NCI-H510A treated with DMSO at 0.1 percent for 48 hours (cell line): ENCODE measurements around the gene IRGQ.
"Not testable (repeated sequence)": the region's sequence is repeated elsewhere in the genome, so short reads cannot be mapped to it uniquely, and the experiment has no call there.

ENCODE experiments used
- DNase-seq: peaks from one replicate; lab custom pipeline; 2025; lab: John Stamatoyannopoulos, UW

IRGQ gene, protein sequence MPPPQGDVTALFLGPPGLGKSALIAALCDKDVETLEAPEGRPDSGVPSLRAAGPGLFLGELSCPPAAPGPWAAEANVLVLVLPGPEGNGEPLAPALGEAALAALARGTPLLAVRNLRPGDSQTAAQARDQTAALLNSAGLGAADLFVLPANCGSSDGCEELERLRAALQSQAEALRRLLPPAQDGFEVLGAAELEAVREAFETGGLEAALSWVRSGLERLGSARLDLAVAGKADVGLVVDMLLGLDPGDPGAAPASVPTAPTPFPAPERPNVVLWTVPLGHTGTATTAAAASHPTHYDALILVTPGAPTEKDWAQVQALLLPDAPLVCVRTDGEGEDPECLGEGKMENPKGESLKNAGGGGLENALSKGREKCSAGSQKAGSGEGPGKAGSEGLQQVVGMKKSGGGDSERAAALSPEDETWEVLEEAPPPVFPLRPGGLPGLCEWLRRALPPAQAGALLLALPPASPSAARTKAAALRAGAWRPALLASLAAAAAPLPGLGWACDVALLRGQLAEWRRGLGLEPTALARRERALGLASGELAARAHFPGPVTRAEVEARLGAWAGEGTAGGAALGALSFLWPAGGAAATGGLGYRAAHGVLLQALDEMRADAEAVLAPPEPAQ

DNA sequence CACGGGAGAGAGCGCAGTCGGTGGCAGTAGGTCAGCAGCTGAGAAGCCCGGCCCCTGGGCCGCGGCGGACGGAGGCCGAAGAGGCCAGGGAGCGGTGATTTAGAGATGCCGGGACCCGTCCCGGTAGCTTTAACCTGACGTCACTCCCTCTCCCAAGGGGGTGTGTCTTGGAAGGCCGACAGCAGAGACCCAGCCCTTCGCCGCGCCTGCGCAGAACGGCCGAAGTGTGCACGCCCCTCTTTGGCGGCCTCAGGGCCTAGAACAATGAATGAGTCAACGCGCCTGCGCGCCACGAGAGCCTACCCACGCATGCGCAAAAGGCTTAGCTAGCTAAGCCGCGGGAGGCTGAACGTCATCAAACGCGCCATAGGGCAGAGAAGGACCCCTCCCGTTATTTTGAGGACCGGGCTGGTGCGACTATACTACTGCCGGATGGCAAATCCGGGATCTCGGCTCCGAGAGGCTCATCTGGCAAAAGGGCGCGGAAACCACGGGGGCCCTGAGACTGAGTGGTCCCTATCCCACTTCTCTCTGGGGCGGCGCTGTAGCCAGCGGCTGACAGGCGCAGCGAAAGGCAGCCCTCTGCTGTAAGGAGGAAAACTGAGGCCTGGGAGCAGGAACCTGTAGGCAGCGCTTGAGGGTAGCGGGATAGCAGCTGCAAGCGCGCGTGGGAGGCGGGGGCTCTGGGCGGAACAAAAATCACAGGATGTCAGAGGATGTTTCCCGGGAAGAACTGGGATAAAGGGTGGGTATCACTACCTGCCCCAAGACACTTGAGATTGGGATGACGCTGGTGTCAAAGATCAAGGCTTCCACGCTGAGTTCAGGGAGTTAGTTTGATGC lies at the start of gene IRGQ, which contains the start of gene ZNF576:
Gene IRGQ, minus strand, starts transcription at position 136 of the 843 bp plus-strand sequence. CDS start 796 bp downstream, outside the sequence.
Gene ZNF576, plus strand, starts transcription at position 597 of the 843 bp plus-strand sequence. CDS start 514 bp downstream, outside the sequence.
- DNase-seq = peak; percentile 98

GRCh38 chr19:43644181-43644580 lies 48.2 kb upstream of the IRGQ start:
- no peak for DNase-seq

- no peak for DNase-seq
Observed at GRCh38 chr19:43643326-43643725, 47.4 kb upstream of the IRGQ start.

DNA sequence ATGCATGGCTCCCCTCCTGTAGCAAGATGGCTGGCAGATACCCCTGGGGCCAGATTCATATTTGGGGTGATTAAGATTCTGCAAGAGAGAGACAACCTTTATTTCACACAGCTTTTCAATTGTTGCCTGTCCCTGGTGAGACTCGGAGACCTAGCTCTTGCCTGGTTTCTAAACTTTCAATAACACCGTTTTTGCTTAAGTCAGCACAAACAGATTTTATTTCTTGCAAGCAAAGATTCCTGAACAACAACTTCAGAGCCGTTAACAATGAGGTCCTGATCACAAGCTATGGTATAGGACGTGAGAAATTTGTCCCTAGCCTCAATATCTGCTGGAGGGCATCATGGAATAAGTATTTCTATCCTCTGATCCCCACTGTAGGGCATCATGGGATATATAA lies 46.6 kb upstream of the IRGQ start:
- no peak for DNase-seq

DNA sequence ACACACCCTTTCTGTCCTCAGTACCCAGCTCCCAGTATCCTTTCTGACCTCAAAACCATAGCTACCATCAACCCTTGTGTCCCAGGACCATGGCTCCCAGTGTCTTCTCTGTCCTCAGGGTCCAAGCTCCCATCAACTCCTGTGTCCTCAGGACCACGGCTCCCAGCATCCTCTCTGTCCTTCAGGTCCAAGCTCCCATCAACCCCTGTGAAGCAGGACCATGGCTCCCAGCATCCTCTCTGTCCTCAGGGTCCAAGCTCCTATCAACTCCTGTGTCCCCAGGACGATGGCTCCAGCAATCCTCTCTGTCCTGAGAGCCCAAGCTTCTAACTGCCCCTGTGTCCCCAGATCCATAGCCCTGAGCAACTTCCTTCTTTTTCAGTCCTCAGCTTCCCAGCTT lies 45.4 kb upstream of the IRGQ start:
- no peak for DNase-seq

DNA sequence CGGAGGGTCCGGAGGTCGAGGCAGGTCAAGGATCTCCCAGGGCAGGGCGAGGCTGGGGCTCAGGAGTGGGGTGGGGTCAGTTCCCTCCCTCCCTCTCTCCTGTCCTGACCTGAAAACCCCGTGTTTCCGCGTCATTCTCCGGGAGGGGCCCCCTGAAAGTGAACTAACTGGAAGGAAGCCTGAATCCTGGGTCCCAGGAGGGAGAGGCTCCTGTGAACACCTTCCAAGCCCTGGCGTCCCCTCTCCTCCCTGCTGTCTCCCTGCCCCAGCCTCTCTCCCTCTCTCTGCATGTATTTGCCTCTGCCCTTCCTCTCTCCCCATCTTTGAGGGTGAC lies 44.5 kb upstream of the IRGQ start:
- DNase-seq = no peak

- no peak for DNase-seq
Observed at GRCh38 chr19:43639519-43640423, 43.8 kb upstream of the IRGQ start, which contains the start of gene CADM4. CADM4 (minus strand) TSS chr19:43639850; CDS start chr19:43639790, 60 bp downstream.

- DNase-seq = no peak
Observed at GRCh38 chr19:43638995-43639518, 43.1 kb upstream of the IRGQ start.

DNA sequence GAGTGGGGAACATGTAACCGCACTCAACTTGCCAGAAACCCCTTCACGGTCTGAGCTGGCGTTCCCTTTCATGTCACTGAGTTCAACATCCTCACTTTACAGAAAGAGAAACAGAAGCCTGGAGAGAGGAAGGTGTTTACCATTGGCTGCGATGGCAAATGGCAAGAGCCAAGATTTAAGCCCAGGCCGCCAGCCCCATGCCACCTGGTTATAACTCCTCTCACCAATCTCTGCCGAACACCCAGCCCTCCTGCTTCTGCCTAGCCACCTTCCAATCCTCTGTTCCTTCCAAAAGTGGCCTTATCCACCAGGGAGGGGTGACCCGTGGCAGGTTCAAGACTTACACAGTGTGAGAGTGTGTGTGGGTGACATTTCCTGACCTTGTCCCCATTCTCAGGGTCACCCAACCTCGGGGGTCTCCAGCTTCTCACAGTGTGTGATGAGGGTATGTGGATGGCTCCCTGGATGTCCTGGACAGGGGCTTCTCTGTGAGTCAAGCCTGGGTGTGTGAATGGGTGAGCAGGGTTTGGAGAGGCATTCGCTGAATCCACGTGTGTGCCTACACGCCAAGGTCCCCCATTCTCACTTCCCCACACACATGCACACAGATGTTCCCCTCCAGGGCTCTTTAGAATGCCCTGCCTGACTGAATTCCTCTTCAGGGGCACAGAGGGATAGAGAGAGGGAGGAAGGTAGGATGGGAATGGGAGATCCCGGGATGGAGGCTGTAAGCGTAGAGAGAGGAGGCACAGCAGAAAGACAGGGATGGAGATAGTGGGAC lies 42.5 kb upstream of the IRGQ start:
- no peak for DNase-seq

DNA sequence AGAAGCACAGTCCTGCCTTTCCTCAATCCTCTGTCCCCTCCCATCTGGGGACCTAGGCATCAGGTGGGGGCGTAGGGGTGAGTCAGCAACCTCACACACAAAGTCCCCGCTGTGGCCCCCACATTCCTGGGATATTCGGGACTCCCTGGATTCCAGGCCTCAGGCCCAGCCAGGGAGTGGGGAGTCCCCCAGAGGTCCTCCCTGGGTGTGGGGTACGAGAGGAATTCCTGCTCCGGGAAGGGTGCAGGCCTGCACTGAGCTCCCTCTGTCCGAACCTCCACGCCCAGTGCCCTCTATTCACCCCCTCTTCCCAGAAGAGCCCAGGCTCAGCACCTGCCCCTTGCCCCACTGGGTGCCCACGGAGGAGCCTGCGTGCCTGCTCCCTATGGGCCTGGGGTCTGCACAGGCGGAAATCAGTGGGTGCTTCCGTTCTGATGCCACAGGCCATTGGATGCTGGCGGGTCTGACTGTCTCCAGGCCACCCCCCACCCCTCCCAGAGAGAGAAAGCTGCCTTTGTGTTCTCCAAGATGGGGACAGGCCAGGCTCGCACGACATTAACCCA lies 40.3 kb upstream of the IRGQ start:
- DNase-seq = no peak

GRCh38 chr19:43635561-43635940 lies 39.6 kb upstream of the IRGQ start:
- not testable (repeated sequence) for DNase-seq

GRCh38 chr19:43634872-43635560 lies 39.1 kb upstream of the IRGQ start:
- no peak for DNase-seq

GRCh38 chr19:43634506-43634871 lies 38.6 kb upstream of the IRGQ start:
- DNase-seq = no peak

DNA sequence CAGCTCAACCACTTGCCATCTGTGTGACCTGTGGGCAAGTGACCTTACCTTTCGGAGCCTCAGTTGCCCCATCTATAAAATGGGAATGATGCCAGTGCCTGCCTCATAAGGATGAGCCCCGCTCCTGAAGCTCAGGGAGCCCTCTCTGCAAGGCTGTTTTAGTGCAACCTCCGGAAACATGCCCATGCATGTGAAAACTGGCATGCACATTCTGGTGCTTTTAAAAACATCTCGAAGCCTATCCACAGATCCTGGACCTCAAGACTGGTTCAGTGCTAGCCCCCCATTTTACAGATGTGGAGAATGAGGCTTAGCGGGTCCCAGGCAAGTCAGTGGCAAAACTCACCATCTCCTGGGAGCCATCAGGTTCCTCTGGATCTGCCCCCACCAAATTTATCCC lies 38.1 kb upstream of the IRGQ start:
- no peak for DNase-seq

DNA sequence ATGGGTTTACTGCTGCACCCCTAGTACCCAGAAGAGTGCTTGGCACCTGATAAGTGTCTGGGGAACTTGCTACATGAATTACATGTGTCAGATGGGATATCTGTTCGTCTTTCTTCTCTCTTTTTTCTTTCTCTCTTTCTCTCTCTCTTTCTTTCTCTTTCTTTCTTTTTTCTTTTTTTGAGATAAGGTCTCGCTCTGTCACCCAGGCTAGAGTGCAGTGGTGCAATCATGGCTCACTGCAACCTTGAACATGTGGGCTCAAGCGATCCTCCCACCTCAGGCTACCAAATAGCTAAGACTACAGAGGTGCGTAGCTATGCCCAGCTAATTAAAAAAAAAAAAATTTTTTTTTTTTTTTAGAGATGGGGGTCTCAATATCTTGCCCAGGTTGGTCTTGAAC lies 37.6 kb upstream of the IRGQ start:
- no peak for DNase-seq

DNA sequence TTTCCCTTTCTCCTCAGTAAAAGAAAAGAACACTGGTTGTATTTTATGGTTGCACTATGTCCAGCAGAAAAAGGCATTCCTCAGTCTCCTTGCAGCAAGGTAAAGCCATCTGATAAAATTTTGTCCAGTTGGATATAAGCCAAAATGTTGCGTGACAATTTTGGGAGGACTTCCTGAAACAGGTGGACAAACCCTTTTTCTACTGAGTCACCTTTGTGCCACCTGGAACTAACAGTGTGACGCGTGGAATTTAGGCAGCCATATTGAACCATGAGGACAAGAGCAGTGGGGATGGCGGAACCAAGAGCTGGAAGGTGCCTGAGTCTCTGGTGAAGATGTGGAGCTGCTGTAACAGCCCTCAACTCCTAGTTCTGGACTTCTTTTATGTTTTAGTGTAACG lies 35.6 kb upstream of the IRGQ start:
- no peak for DNase-seq

GRCh38 chr19:43628646-43629326 lies 32.9 kb upstream of the IRGQ start:
- DNase-seq = no peak

- DNase-seq = no peak
Observed at GRCh38 chr19:43626838-43627237, 30.9 kb upstream of the IRGQ start.
